AG04450 (cell line): ENCODE measurements around the gene SPEF1. TPM values are rescaled to one million over a fixed set of nuclear protein-coding genes. Genes with fewer than 3 reads are reported as not detected.

Experiments
- CTCF ChIA-PET: fragments of 300-600, 350-600 bp; formaldehyde crosslinking; extraction: SDS; loops from one replicate; lab custom pipeline; 2022; ENCODE audit warnings: antibody characterized with exemption, inconsistent platforms; lab: Charles Lee
- POLR2A ChIA-PET: fragments of 350-600 bp; formaldehyde crosslinking; extraction: SDS; loops from one replicate; lab custom pipeline; 2021; ENCODE audit warnings: antibody characterized with exemption, inconsistent platforms; lab: Yijun Ruan, JAX
- DNase-seq: peaks from one replicate; pipeline ENCODE4 v3.0.0-alpha.2; 2011; ENCODE audit warnings: low read depth, low spot score
- H3K27ac ChIP-seq: one replicate; pipeline ENCODE4 v1.5.1; 2012; ENCODE audit warnings: low read depth, low read length, control low read depth
- H3K27me3 ChIP-seq: one replicate; pipeline ENCODE4 v1.6.0; 2012; ENCODE audit warnings: low read length; ENCODE audit not compliant: control insufficient read depth, insufficient read depth
- H3K4me3 ChIP-seq: 2 replicates; pipeline ENCODE4 v1.5.1; 2011; ENCODE audit warnings: mild to moderate bottlenecking, low read depth, low read length, control low read depth
- H3K9me3 ChIP-seq: 2 replicates; pipeline ENCODE4 v1.5.1; 2012; ENCODE audit warnings: low read length; ENCODE audit not compliant: control insufficient read depth, insufficient read depth
- CTCF ChIP-seq: IDR thresholded peaks from 2 replicates; pipeline ENCODE4 v1.5.1; 2011; ENCODE audit warnings: low read depth, low read length, control low read depth, inconsistent platforms
- polyA plus RNA-seq: library from polyadenylated mRNA; depleted of rRNA; stranded (reverse); fragments of >200 nt; gene quantifications from 2 replicates; pipeline ENCODE4 v1.2.3, GENCODE V29; 2011

The SPEF1 gene
- polyA plus RNA-seq, 1 experiment = 0.12 TPM

- POLR2A ChIA-PET = no interaction called here
- Histone ChIP-seq H3K27me3 (peaks cover 44% of the 10 kb centered on the region), H3K9me3 (no peaks in the 10 kb centered on the region), H3K4me3 (no peak overlapping the region), H3K27ac (no peak overlapping the region)
- CTCF ChIA-PET = interaction anchor here (3.1 kb wide), 1 partner anchor 23 kb away, joined by 13 read pairs; no protein-coding TSS in a partner anchor
- no peak for DNase-seq
- TF ChIP-seq CTCF = no peak
These were observed 47.0 kb downstream of the SPEF1 start for GRCh38 chr20:3734111-3734843.

GRCh38 chr20:3733119-3733995 is 47.9 kb downstream of the SPEF1 start:
- TF ChIP-seq CTCF = no peak
- DNase-seq = no peak
- Histone ChIP-seq H3K4me3 (no peak overlapping the region), H3K9me3 (no peaks in the 10 kb centered on the region), H3K27ac (no peak overlapping the region), H3K27me3 (peaks cover 49% of the 10 kb centered on the region)
- POLR2A ChIA-PET = no interaction called here
- CTCF ChIA-PET = interaction anchor here (3.1 kb wide), 1 partner anchor 22 kb away, joined by 13 read pairs; no protein-coding TSS in a partner anchor

GRCh38 chr20:3732327-3733118 is 48.7 kb downstream of the SPEF1 start, which contains the start of gene HSPA12B:
Gene HSPA12B, plus strand, starts transcription at chr20:3732685. Its CDS starts 5,990 bp downstream, at chr20:3738675.
- Histone ChIP-seq H3K27ac (no peak within 1 kb of the TSS), H3K9me3 (no peaks in the 10 kb centered on the region), H3K27me3 (peaks cover 53% of the 10 kb centered on the region), H3K4me3 (no peak within 1 kb of the TSS; the same call in 1 of the 2 replicates)
- ChIA-PET POLR2A (no interaction called here), CTCF (interaction anchor here (3.1 kb wide), 1 partner anchor 22 kb away, joined by 13 read pairs; no protein-coding TSS in a partner anchor)
- no peak for TF ChIP-seq CTCF
- DNase-seq = no peak

DNA sequence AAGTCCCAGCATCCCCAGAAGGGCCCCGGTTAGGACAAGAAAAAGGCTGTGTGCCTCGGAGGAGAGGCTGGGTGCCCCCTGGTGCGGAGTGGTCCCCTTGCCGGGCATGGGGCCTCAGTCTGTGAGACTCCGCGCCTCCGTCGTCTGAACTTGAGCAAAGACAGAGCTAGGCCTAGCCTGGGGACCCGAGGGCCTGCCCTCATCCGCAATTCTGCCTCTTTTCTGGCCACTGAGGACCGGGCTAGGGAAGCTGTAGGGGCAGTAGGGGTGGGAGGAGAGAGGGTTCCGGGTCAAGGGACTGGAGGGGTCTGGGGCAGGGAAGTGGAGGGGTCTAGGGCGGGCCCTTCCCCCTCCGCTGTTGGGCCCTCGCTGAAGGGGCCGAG is 49.3 kb downstream of the SPEF1 start:
- no peak for DNase-seq
- CTCF ChIA-PET = interaction anchor here (3.1 kb wide), 1 partner anchor 21 kb away, joined by 13 read pairs; no protein-coding TSS in a partner anchor
- no peak overlapping the region for H3K27ac ChIP-seq
- no peaks in the 10 kb centered on the region for H3K9me3 ChIP-seq
- no peak overlapping the region for H3K4me3 ChIP-seq
- TF ChIP-seq CTCF = no peak
- H3K27me3 ChIP-seq = peaks cover 53% of the 10 kb centered on the region
- POLR2A ChIA-PET = no interaction called here
